WTC11 (cell line): Measurements from ENCODE around the gene RNF224.

Experiments
- ATF6 ChIP-seq: sonication (generic); formaldehyde crosslinking; IDR thresholded peaks from 2 replicates; pipeline ENCODE4 v1.8.1; 2023; ENCODE audit warnings: mild to moderate bottlenecking, missing genetic modification reagents
- CBFB ChIP-seq: sonication (generic); formaldehyde crosslinking; IDR thresholded peaks from 2 replicates; pipeline ENCODE4 v1.8.1; 2022; ENCODE audit warnings: mild to moderate bottlenecking, low read depth, missing genetic modification reagents
- HMGXB4 ChIP-seq: sonication (generic); formaldehyde crosslinking; IDR thresholded peaks from 2 replicates; pipeline ENCODE4 v1.8.1; 2023; ENCODE audit warnings: mild to moderate bottlenecking, moderate library complexity, missing genetic modification reagents
- JAZF1 ChIP-seq: fragments of 250-450 bp; sonication (Bioruptor Pico); IDR thresholded peaks from 2 replicates; pipeline ENCODE4 v1.9.0; 2021; ENCODE audit warnings: moderate library complexity, mild to moderate bottlenecking, inconsistent platforms
- NFYB ChIP-seq: sonication (generic); formaldehyde crosslinking; conservative IDR thresholded peaks from 2 replicates; pipeline ENCODE4 v1.8.0; 2022; ENCODE audit warnings: low read depth, missing genetic modification reagents
- SP1 ChIP-seq: sonication (generic); formaldehyde crosslinking; conservative IDR thresholded peaks from 2 replicates; pipeline ENCODE4 v1.8.1; 2022; ENCODE audit warnings: missing genetic modification reagents
- TEAD4 ChIP-seq: sonication (generic); formaldehyde crosslinking; IDR thresholded peaks from 2 replicates; pipeline ENCODE4 v1.8.0; 2022; ENCODE audit warnings: mild to moderate bottlenecking, missing genetic modification reagents
- ZNF219 ChIP-seq: sonication (generic); formaldehyde crosslinking; IDR thresholded peaks from 2 replicates; pipeline ENCODE4 v1.8.0; 2023; ENCODE audit warnings: missing genetic modification reagents, mild to moderate bottlenecking, borderline replicate concordance
- TF ChIP-seq, protein P1 (sequence below): fragments of 200-600 bp; IDR thresholded peaks from 2 replicates; pipeline ENCODE4 v1.8.0; 2022; ENCODE audit warnings: antibody characterized with exemption
- TF ChIP-seq, protein P2 (sequence below): sonication (generic); formaldehyde crosslinking; IDR thresholded peaks from 2 replicates; pipeline ENCODE4 v1.8.0; 2022; ENCODE audit warnings: mild to moderate bottlenecking, missing genetic modification reagents
- TF ChIP-seq, protein P3 (sequence below): sonication (generic); formaldehyde crosslinking; IDR thresholded peaks from 2 replicates; pipeline ENCODE4 v1.8.1; 2022; ENCODE audit warnings: mild to moderate bottlenecking, moderate library complexity, missing genetic modification reagents

GRCh38 chr9:137194388-137194787 lies 32.9 kb upstream of the RNF224 start:
- TF ChIP-seq, protein P1, sequence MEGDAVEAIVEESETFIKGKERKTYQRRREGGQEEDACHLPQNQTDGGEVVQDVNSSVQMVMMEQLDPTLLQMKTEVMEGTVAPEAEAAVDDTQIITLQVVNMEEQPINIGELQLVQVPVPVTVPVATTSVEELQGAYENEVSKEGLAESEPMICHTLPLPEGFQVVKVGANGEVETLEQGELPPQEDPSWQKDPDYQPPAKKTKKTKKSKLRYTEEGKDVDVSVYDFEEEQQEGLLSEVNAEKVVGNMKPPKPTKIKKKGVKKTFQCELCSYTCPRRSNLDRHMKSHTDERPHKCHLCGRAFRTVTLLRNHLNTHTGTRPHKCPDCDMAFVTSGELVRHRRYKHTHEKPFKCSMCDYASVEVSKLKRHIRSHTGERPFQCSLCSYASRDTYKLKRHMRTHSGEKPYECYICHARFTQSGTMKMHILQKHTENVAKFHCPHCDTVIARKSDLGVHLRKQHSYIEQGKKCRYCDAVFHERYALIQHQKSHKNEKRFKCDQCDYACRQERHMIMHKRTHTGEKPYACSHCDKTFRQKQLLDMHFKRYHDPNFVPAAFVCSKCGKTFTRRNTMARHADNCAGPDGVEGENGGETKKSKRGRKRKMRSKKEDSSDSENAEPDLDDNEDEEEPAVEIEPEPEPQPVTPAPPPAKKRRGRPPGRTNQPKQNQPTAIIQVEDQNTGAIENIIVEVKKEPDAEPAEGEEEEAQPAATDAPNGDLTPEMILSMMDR, result no peak
- TF ChIP-seq ZNF219 (no peak), SP1 (CRISPR knock-in tag) (no peak), ATF6 (CRISPR knock-in tag) (no peak), TEAD4 (no peak), NFYB (CRISPR knock-in tag) (no peak), JAZF1 (CRISPR knock-in tag) (no peak), HMGXB4 (CRISPR knock-in tag) (0 out of 2 replicates have a peak, but pooled peaks have one; percentile 15), CBFB (CRISPR knock-in tag) (no peak)
- TF ChIP-seq, protein P2, sequence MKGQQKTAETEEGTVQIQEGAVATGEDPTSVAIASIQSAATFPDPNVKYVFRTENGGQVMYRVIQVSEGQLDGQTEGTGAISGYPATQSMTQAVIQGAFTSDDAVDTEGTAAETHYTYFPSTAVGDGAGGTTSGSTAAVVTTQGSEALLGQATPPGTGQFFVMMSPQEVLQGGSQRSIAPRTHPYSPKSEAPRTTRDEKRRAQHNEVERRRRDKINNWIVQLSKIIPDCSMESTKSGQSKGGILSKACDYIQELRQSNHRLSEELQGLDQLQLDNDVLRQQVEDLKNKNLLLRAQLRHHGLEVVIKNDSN (CRISPR knock-in tag), result no peak
- TF ChIP-seq, protein P3, sequence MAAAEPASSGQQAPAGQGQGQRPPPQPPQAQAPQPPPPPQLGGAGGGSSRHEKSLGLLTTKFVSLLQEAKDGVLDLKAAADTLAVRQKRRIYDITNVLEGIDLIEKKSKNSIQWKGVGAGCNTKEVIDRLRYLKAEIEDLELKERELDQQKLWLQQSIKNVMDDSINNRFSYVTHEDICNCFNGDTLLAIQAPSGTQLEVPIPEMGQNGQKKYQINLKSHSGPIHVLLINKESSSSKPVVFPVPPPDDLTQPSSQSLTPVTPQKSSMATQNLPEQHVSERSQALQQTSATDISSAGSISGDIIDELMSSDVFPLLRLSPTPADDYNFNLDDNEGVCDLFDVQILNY, result no peak
